NK-92 (cell line): Measurements from ENCODE around the gene MYL11.

Source experiments
- DNase-seq: peaks from one replicate; lab custom pipeline; 2025; ENCODE audit not compliant: unreplicated experiment; lab: John Stamatoyannopoulos, UW

The MYL11 gene

GRCh38 chr16:30353438-30354129 is 21.0 kb upstream of the MYL11 start:
- no peak for DNase-seq

GRCh38 chr16:30354423-30355143 is 20.0 kb upstream of the MYL11 start:
- no peak for DNase-seq

- DNase-seq: no peak
These were observed 19.3 kb upstream of the MYL11 start, which contains the start of gene CD2BP2 for GRCh38 chr16:30355144-30355953. CD2BP2 (minus strand) TSS chr16:30355308; CDS start chr16:30354681, 627 bp downstream.

- no peak for DNase-seq
These were observed 18.7 kb upstream of the MYL11 start for GRCh38 chr16:30355954-30356308.

GRCh38 chr16:30356401-30357084 is 18.1 kb upstream of the MYL11 start:
- DNase-seq: no peak

GRCh38 chr16:30357085-30357714 is 17.4 kb upstream of the MYL11 start:
- no peak for DNase-seq

GRCh38 chr16:30357715-30358576 is 16.7 kb upstream of the MYL11 start:
- DNase-seq: no peak

- no peak for DNase-seq
These were observed 16.0 kb upstream of the MYL11 start for GRCh38 chr16:30358577-30358936.

- no peak for DNase-seq
These were observed 15.4 kb upstream of the MYL11 start for GRCh38 chr16:30358990-30359870.

- no peak for DNase-seq
These were observed 14.8 kb upstream of the MYL11 start for GRCh38 chr16:30359871-30360170.

- no peak for DNase-seq
These were observed 13.4 kb upstream of the MYL11 start for GRCh38 chr16:30361180-30361579.

- DNase-seq: no peak
These were observed 9.4 kb upstream of the MYL11 start for GRCh38 chr16:30365200-30365599.

GRCh38 chr16:30366511-30366910 is 8.1 kb upstream of the MYL11 start:
- DNase-seq: no peak

- DNase-seq: no peak
These were observed 7.1 kb upstream of the MYL11 start for GRCh38 chr16:30367349-30368009.

GRCh38 chr16:30368122-30368791 is 6.3 kb upstream of the MYL11 start:
- DNase-seq: no peak

GRCh38 chr16:30368792-30369090 is 5.9 kb upstream of the MYL11 start:
- no peak for DNase-seq

- no peak for DNase-seq
These were observed 5.3 kb upstream of the MYL11 start for GRCh38 chr16:30369091-30369937.
